Fibroblast of gingiva (primary cell): Measurements from ENCODE around the gene FLNC.

ENCODE experiments used
- DNase-seq: peaks from one replicate; pipeline ENCODE4 v3.0.0-alpha.2; 2011; ENCODE audit warnings: low read depth

Gene FLNC

GRCh38 chr7:128861957-128862570 is 31.9 kb downstream of the FLNC start:
- no peak for DNase-seq

- peak; percentile 95 for DNase-seq
These were observed 32.6 kb downstream of the FLNC start, which contains the start of gene ATP6V1F for GRCh38 chr7:128862571-128863432. Gene ATP6V1F (plus strand): TSS chr7:128862856. CDS start chr7:128862905, 49 bp downstream.

GRCh38 chr7:128863433-128863989 is 33.3 kb downstream of the FLNC start:
- DNase-seq, result peak; percentile 65

GRCh38 chr7:128865303-128865702 is 35.1 kb downstream of the FLNC start:
- no peak for DNase-seq

GRCh38 chr7:128865996-128866877 is 36.0 kb downstream of the FLNC start:
- no peak for DNase-seq

GRCh38 chr7:128867241-128867640 is 37.0 kb downstream of the FLNC start:
- no peak for DNase-seq

GRCh38 chr7:128867842-128868623 is 37.8 kb downstream of the FLNC start:
- no peak for DNase-seq

- DNase-seq, result no peak
These were observed 38.5 kb downstream of the FLNC start for GRCh38 chr7:128868624-128869137.

GRCh38 chr7:128869138-128869943 is 39.1 kb downstream of the FLNC start:
- peak; percentile 12 for DNase-seq

GRCh38 chr7:128869944-128870285 is 39.7 kb downstream of the FLNC start:
- no peak for DNase-seq

- DNase-seq, result no peak
These were observed 40.8 kb downstream of the FLNC start for GRCh38 chr7:128871050-128871449.

GRCh38 chr7:128872394-128872824 is 42.2 kb downstream of the FLNC start:
- no peak for DNase-seq

- DNase-seq, result no peak
These were observed 43.0 kb downstream of the FLNC start for GRCh38 chr7:128873234-128873633.

- DNase-seq, result no peak
These were observed 44.2 kb downstream of the FLNC start for GRCh38 chr7:128874140-128875031.

GRCh38 chr7:128875523-128875948 is 45.3 kb downstream of the FLNC start:
- no peak for DNase-seq

GRCh38 chr7:128876127-128876526 is 45.9 kb downstream of the FLNC start:
- no peak for DNase-seq

- DNase-seq, result no peak
These were observed 46.4 kb downstream of the FLNC start for GRCh38 chr7:128876586-128876977.

GRCh38 chr7:128876978-128877755 is 47.0 kb downstream of the FLNC start:
- no peak for DNase-seq
